ENCODE measurements around the gene URAD. TPM values are rescaled to one million over a fixed set of nuclear protein-coding genes. Genes with fewer than 3 reads are reported as not detected.

URAD gene
- total RNA-seq, 1 donor from 2014 or later = not detected

- peaks cover 93% of the 10 kb centered on the region for H3K27me3 Mint-ChIP-seq
- no peak for TF ChIP-seq CTCF (conservative IDR thresholded peaks at IDR 0.05)
- no peaks in the 10 kb centered on the region for H3K36me3 Mint-ChIP-seq
- DNase-seq (ENCODE audit: extremely low spot score, unreplicated experiment) = no peak
- H3K27ac Mint-ChIP-seq = no peak overlapping the region
- H3K9me3 Mint-ChIP-seq = no peaks in the 10 kb centered on the region
- peaks cover 5% of the 10 kb centered on the region for H3K4me1 Mint-ChIP-seq (ENCODE audit: unreplicated experiment)
- H3K4me3 Mint-ChIP-seq = peak overlapping the region; percentile 54
Measured at GRCh38 chr13:27979765-27980279, 8.7 kb downstream of the URAD start.

- Mint-ChIP-seq H3K4me3 (peak overlapping the region; percentile 54), H3K27me3 (peaks cover 95% of the 10 kb centered on the region), H3K4me1 (ENCODE audit: unreplicated experiment) (peaks cover 5% of the 10 kb centered on the region), H3K36me3 (no peaks in the 10 kb centered on the region), H3K27ac (no peak overlapping the region), H3K9me3 (no peaks in the 10 kb centered on the region)
- no peak for TF ChIP-seq CTCF (conservative IDR thresholded peaks at IDR 0.05)
- DNase-seq (ENCODE audit: extremely low spot score, unreplicated experiment) = no peak
Measured at GRCh38 chr13:27979001-27979643, 9.4 kb downstream of the URAD start.

- no peak for DNase-seq (ENCODE audit: extremely low spot score, unreplicated experiment)
- H3K9me3 Mint-ChIP-seq = no peaks in the 10 kb centered on the region
Measured at GRCh38 chr13:27978301-27978968, 10.1 kb downstream of the URAD start.

GRCh38 chr13:27977476-27978300 lies 10.8 kb downstream of the URAD start:
- no peaks in the 10 kb centered on the region for H3K36me3 Mint-ChIP-seq
- H3K9me3 Mint-ChIP-seq = no peaks in the 10 kb centered on the region
- DNase-seq (ENCODE audit: extremely low spot score, unreplicated experiment) = no peak
- peaks cover 95% of the 10 kb centered on the region for H3K27me3 Mint-ChIP-seq
- peak overlapping the region; percentile 63 for H3K27ac Mint-ChIP-seq
- peak; percentile 26 for TF ChIP-seq CTCF (conservative IDR thresholded peaks at IDR 0.05)
- H3K4me3 Mint-ChIP-seq = peak overlapping the region; percentile 79
- H3K4me1 Mint-ChIP-seq (ENCODE audit: unreplicated experiment) = peaks cover 5% of the 10 kb centered on the region

More at GRCh38 chr13:27978301-27978968, 10.1 kb downstream of the URAD start:
- Mint-ChIP-seq H3K4me1 (ENCODE audit: unreplicated experiment) (peaks cover 5% of the 10 kb centered on the region), H3K27me3 (peaks cover 95% of the 10 kb centered on the region), H3K36me3 (no peaks in the 10 kb centered on the region), H3K27ac (peak overlapping the region; percentile 59), H3K4me3 (peak overlapping the region; percentile 70)
- TF ChIP-seq CTCF (conservative IDR thresholded peaks at IDR 0.05) = no peak

- H3K27me3 Mint-ChIP-seq = peaks cover 95% of the 10 kb centered on the region
- DNase-seq (ENCODE audit: extremely low spot score, unreplicated experiment) = no peak
- H3K9me3 Mint-ChIP-seq = no peaks in the 10 kb centered on the region
- H3K4me1 Mint-ChIP-seq (ENCODE audit: unreplicated experiment) = peaks cover 5% of the 10 kb centered on the region
- H3K36me3 Mint-ChIP-seq = no peaks in the 10 kb centered on the region
- no peak for TF ChIP-seq CTCF (conservative IDR thresholded peaks at IDR 0.05)
- H3K27ac Mint-ChIP-seq = no peak overlapping the region
- no peak overlapping the region for H3K4me3 Mint-ChIP-seq
Measured at GRCh38 chr13:27976362-27977091, 12.0 kb downstream of the URAD start.

All from type B pancreatic cell (in vitro differentiated cells).